Measurements from ENCODE around the gene MDM2.

MDM2 gene

GRCh38 chr12:68884251-68884650 lies 76.3 kb downstream of the MDM2 start:
- DNase-seq = no peak

GRCh38 chr12:68885381-68885780 lies 77.4 kb downstream of the MDM2 start:
- no peak for DNase-seq

- DNase-seq = no peak
Measured at GRCh38 chr12:68886636-68887572, 78.9 kb downstream of the MDM2 start.

- no peak for DNase-seq
Measured at GRCh38 chr12:68887641-68888040, 79.7 kb downstream of the MDM2 start.

- no peak for DNase-seq
Measured at GRCh38 chr12:68888243-68888642, 80.3 kb downstream of the MDM2 start.

- no peak for DNase-seq
Measured at GRCh38 chr12:68890701-68891113, 82.7 kb downstream of the MDM2 start.

GRCh38 chr12:68891141-68891540 lies 83.2 kb downstream of the MDM2 start:
- DNase-seq = no peak

GRCh38 chr12:68893201-68893600 lies 85.2 kb downstream of the MDM2 start:
- DNase-seq = no peak

- DNase-seq = no peak
Measured at GRCh38 chr12:68893741-68894140, 85.8 kb downstream of the MDM2 start.

GRCh38 chr12:68894276-68894855 lies 86.4 kb downstream of the MDM2 start:
- no peak for DNase-seq

- no peak for DNase-seq
Measured at GRCh38 chr12:68896881-68897540, 89.0 kb downstream of the MDM2 start.

- DNase-seq = peak; percentile 12
Measured at GRCh38 chr12:68899251-68899771, 91.3 kb downstream of the MDM2 start.

GRCh38 chr12:68900241-68900640 lies 92.3 kb downstream of the MDM2 start:
- DNase-seq = no peak

Measured in eye (tissue), 1 donor.